Measurements from ENCODE around the gene TRAPPC2L. TPM values are rescaled to one million over a fixed set of nuclear protein-coding genes. Genes with fewer than 3 reads are reported as not detected.

Gene TRAPPC2L
- total RNA-seq, 3 donors from 2014 or later, result 30.6 to 57.9 (median 40.7) TPM

- H3K4me3 ChIP-seq, result no peak overlapping the region
- no peak for ATAC-seq
- TF ChIP-seq CTCF (IDR thresholded peaks at IDR 0.05), result no peak
- no peaks in the 10 kb centered on the region for H3K36me3 ChIP-seq (ENCODE audit: low read depth)
- H3K9me3 ChIP-seq, result no peaks in the 10 kb centered on the region
- no peak for DNase-seq
- intact Hi-C loops (cut with DNase I, micrococcal nuclease), result no loop called here
- H3K4me1 ChIP-seq (ENCODE audit: low read depth), result peaks cover 9% of the 10 kb centered on the region
Measured at GRCh38 chr16:88883946-88884345, 27.0 kb downstream of the TRAPPC2L start.

DNA sequence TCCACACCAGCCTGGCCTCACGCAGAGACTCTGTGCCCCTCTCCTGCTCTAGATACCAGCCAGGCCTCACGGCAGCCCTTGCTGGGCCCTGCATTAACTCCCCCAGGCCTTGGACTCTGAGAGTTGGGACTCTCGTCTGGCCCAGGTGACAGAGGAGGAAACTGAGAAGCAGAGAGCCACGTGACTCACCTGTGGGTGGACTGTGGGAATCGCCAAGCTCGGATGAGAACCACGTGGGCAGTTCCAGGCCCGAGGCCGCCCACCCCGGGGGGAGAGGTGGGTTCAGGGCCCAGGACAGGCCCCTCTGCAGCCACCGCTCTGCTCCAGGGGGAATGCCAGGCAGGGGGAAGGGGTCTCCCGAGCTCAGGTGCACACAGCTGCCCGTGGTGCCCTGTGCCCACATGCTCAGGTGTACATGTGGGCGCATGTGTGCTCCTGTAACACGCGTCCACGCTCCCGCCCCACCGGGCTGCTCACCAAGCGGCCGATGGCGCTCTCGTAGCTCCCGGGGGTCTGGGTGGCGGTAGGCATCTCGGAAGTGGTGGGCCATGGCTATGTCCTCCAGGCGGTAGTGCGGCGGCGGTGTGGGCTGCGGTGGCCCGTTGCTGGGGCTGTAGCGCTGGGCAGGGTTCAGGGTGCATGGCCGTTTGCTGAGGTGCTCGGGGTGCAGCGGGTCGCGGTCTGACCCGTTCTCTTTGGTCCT is 27.8 kb downstream of the TRAPPC2L start:
- H3K4me3 ChIP-seq, result no peak overlapping the region
- no peak for ATAC-seq
- H3K9me3 ChIP-seq, result no peaks in the 10 kb centered on the region
- no peak for TF ChIP-seq CTCF (IDR thresholded peaks at IDR 0.05)
- DNase-seq, result no peak
- intact Hi-C loops (cut with DNase I, micrococcal nuclease), result no loop called here
- H3K4me1 ChIP-seq (ENCODE audit: low read depth), result peaks cover 9% of the 10 kb centered on the region
- no peaks in the 10 kb centered on the region for H3K36me3 ChIP-seq (ENCODE audit: low read depth)

DNA sequence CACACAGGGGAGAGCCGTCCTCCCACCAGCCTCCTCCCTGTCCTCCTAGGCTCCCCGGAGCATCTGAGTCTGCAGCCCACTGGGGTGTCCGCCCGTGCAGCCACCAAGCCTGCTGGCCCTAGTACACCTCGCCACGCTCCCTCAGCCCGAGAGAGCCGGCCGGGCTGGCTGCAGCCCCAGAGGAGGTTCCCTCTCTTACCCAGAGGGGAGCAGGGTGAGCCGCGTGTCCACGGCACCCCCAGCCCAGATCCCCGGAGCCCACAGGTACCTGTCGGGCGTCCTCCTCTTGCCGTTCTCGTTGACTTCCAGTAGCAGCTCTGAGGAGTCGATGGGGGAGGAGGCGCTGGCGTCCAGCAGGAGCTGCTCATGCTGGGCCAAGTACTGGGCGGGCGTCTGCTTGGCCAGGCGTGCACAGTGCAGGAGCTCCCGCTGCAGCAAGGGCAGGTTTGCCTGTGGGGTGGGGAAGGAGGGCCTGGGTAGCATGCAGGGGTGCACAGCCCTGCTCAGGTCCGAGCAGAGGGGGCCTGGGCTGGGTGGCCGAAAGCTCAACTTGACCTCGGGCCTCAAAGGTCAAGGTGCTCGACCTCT is 28.9 kb downstream of the TRAPPC2L start:
- H3K4me1 ChIP-seq (ENCODE audit: low read depth), result peaks cover 8% of the 10 kb centered on the region
- no peak overlapping the region for H3K4me3 ChIP-seq
- no peak for TF ChIP-seq CTCF (IDR thresholded peaks at IDR 0.05)
- H3K9me3 ChIP-seq, result no peaks in the 10 kb centered on the region
- intact Hi-C loops (cut with DNase I, micrococcal nuclease), result no loop called here
- DNase-seq (no peak), ATAC-seq (no peak)
- no peaks in the 10 kb centered on the region for H3K36me3 ChIP-seq (ENCODE audit: low read depth)

GRCh38 chr16:88886420-88886844 is 29.5 kb downstream of the TRAPPC2L start:
- H3K4me1 ChIP-seq (ENCODE audit: low read depth), result peaks cover 3% of the 10 kb centered on the region
- intact Hi-C loops (cut with DNase I, micrococcal nuclease), result no loop called here
- ATAC-seq, result no peak
- H3K9me3 ChIP-seq, result no peaks in the 10 kb centered on the region
- TF ChIP-seq CTCF (IDR thresholded peaks at IDR 0.05), result no peak
- no peaks in the 10 kb centered on the region for H3K36me3 ChIP-seq (ENCODE audit: low read depth)
- no peak for DNase-seq
- H3K4me3 ChIP-seq, result no peak overlapping the region

- no peak for TF ChIP-seq CTCF (IDR thresholded peaks at IDR 0.05)
- Histone ChIP-seq H3K9me3 (no peaks in the 10 kb centered on the region), H3K4me3 (no peak overlapping the region), H3K36me3 (ENCODE audit: low read depth) (no peaks in the 10 kb centered on the region), H3K4me1 (ENCODE audit: low read depth) (no peaks in the 10 kb centered on the region)
- intact Hi-C loops (cut with DNase I, micrococcal nuclease), result no loop called here
- DNase-seq, result peak; percentile 70 to 81 (median 73)
- peak; percentile 30 for ATAC-seq
Measured at GRCh38 chr16:88886845-88887521, 30.1 kb downstream of the TRAPPC2L start.

Data from mucosa of descending colon (tissue), 3 donors.